Mesenchymal stem cell (in vitro differentiated cells and primary cell): ENCODE results near the gene FXYD2.

Experiments used
- DNase-seq: peaks from one replicate; pipeline ENCODE4 v3.0.0-alpha.2; 2013
- H2AFZ ChIP-seq: one replicate; pipeline ENCODE4 v1.6.1; 2013; ENCODE audit warnings: low read depth, mild to moderate bottlenecking, control low read depth, inconsistent platforms, low read length, moderate library complexity
- H2AK5ac ChIP-seq: 2 replicates; pipeline ENCODE4 v1.6.1; 2013; ENCODE audit warnings: low read length, moderate library complexity, mild to moderate bottlenecking, inconsistent platforms; ENCODE audit not compliant: severe bottlenecking
- H2BK120ac ChIP-seq: one replicate; pipeline ENCODE4 v1.6.1; 2013; ENCODE audit warnings: low read depth, mild to moderate bottlenecking, inconsistent platforms, low read length, moderate library complexity
- H2BK12ac ChIP-seq, 2 experiments: one replicate each; pipeline ENCODE4 v1.6.1; 2013; ENCODE audit warnings: inconsistent platforms in 2 of 2, low read length in 2 of 2, mild to moderate bottlenecking in 2 of 2, moderate library complexity in 2 of 2, control low read depth in 1 of 2
- H2BK15ac ChIP-seq: one replicate; pipeline ENCODE4 v1.6.1; 2013; ENCODE audit warnings: mild to moderate bottlenecking, low read depth, inconsistent platforms; ENCODE audit not compliant: poor library complexity, severe bottlenecking
- H2BK5ac ChIP-seq: 2 replicates; pipeline ENCODE4 v1.6.1; 2013; ENCODE audit warnings: low read depth, mild to moderate bottlenecking, low read length, control low read depth, inconsistent platforms; ENCODE audit not compliant: poor library complexity, severe bottlenecking
- H3K14ac ChIP-seq, 2 experiments: one replicate each; pipeline ENCODE4 v1.6.1; 2013; ENCODE audit warnings: inconsistent platforms in 2 of 2, low read length in 2 of 2, control low read depth in 1 of 2, mild to moderate bottlenecking in 1 of 2, moderate library complexity in 1 of 2
- H3K18ac ChIP-seq, 2 experiments: one replicate each; pipeline ENCODE4 v1.6.1; 2013; ENCODE audit warnings: inconsistent platforms in 2 of 2, low read length in 2 of 2, control low read depth in 1 of 2, low read depth in 1 of 2, mild to moderate bottlenecking in 1 of 2
- H3K23ac ChIP-seq, 2 experiments: one replicate each; pipeline ENCODE4 v1.6.1; 2013; ENCODE audit warnings: inconsistent platforms in 2 of 2, low read length in 2 of 2, mild to moderate bottlenecking in 2 of 2, moderate library complexity in 2 of 2, control low read depth in 1 of 2
- H3K27ac ChIP-seq: 2 replicates; pipeline ENCODE4 v1.5.1; 2013; ENCODE audit warnings: mild to moderate bottlenecking, moderate library complexity, low read length, control low read depth, inconsistent platforms; ENCODE audit not compliant: poor library complexity, severe bottlenecking
- H3K27me3 ChIP-seq, 2 experiments: 2 replicates each; pipeline versions ENCODE4 v1.6.1 to v1.7.0; 2013; ENCODE audit warnings: low read length in 2 of 2, mild to moderate bottlenecking in 2 of 2, moderate library complexity in 2 of 2, control low read depth in 1 of 2, inconsistent platforms in 1 of 2; ENCODE audit not compliant: control insufficient read depth in 1 of 2, insufficient read depth in 1 of 2
- H3K36me3 ChIP-seq, 2 experiments: 2 replicates each; pipeline versions ENCODE4 v1.6.1 to v1.7.0; 2013; ENCODE audit warnings: low read length in 2 of 2, control low read depth in 1 of 2, inconsistent platforms in 1 of 2, low read depth in 1 of 2, mild to moderate bottlenecking in 1 of 2; ENCODE audit not compliant: insufficient read depth in 2 of 2, control insufficient read depth in 1 of 2
- H3K4ac ChIP-seq, 2 experiments: one replicate each; pipeline ENCODE4 v1.6.1; 2013; ENCODE audit warnings: inconsistent platforms in 2 of 2, low read length in 2 of 2, mild to moderate bottlenecking in 2 of 2, moderate library complexity in 2 of 2, control low read depth in 1 of 2, low read depth in 1 of 2
- H3K4me1 ChIP-seq: 2 replicates; pipeline ENCODE4 v1.6.1; 2013; ENCODE audit warnings: low read depth, low read length, control low read depth; ENCODE audit not compliant: control insufficient read depth, insufficient read depth
- H3K4me2 ChIP-seq: 2 replicates; pipeline ENCODE4 v1.6.1; 2013; ENCODE audit warnings: low read length, mild to moderate bottlenecking, inconsistent platforms; ENCODE audit not compliant: poor library complexity, severe bottlenecking
- H3K4me3 ChIP-seq, 2 experiments: 2 replicates each; pipeline versions ENCODE4 v1.5.1 to v1.7.0; 2013; ENCODE audit warnings: low read length in 2 of 2, mild to moderate bottlenecking in 2 of 2, control low read depth in 1 of 2, low read depth in 1 of 2; ENCODE audit not compliant: insufficient read depth in 1 of 2
- H3K79me1 ChIP-seq: replicated peaks from 2 replicates; pipeline ENCODE4 v1.6.1; 2013; ENCODE audit warnings: mild to moderate bottlenecking, control low read depth, low read length, inconsistent platforms; ENCODE audit not compliant: poor library complexity, severe bottlenecking
- H3K9ac ChIP-seq: 2 replicates; pipeline ENCODE4 v1.7.0; 2013; ENCODE audit warnings: mild to moderate bottlenecking, low read length, moderate library complexity
- H3K9me3 ChIP-seq: 2 replicates; pipeline ENCODE4 v1.7.0; 2013; ENCODE audit warnings: mild to moderate bottlenecking, low read length; ENCODE audit not compliant: control insufficient read depth
- H4K8ac ChIP-seq: one replicate; pipeline ENCODE4 v1.6.1; 2013; ENCODE audit warnings: inconsistent platforms, mild to moderate bottlenecking, low read length, moderate library complexity
- H4K91ac ChIP-seq: one replicate; pipeline ENCODE4 v1.6.1; 2013; ENCODE audit warnings: mild to moderate bottlenecking, low read length, inconsistent platforms
- WGBS: methylation state at CpG from one replicate; pipeline ENCODE4 v1.1.7; 2013; ENCODE audit warnings: mixed read lengths; 5-methylcytosine and 5-hydroxymethylcytosine counted together

Gene FXYD2

DNA sequence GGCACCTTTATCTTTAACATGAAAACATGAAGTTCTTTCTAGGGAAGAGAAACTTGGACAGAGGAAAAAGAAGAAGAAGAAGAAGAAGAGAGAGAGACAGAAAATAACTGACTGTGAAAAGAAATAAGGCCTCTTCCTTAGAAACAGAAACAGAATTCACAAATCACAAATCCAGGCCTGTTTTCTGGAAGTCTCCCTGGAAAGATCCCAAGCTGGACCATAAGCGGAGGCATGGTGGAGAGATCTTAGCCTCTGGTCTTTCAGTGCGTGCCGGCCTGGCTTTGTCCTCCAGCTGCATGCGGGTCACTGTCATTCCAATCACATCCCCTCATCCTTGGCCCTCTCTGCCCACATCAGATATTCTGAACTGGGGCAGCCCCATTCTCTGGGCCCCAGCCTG lies 45.1 kb upstream of the FXYD2 start:
- peaks cover 0 to 49% of the 10 kb centered on the region in 2 experiments for H3K27me3 ChIP-seq
- H3K9ac ChIP-seq: no peak overlapping the region
- no peak overlapping the region for H2AK5ac ChIP-seq
- no peak overlapping the region for H3K4me3 ChIP-seq
- no peak overlapping the region for H3K23ac ChIP-seq
- no peak overlapping the region for H2BK5ac ChIP-seq
- H3K4ac ChIP-seq: no peak overlapping the region
- no peak overlapping the region for H3K4me2 ChIP-seq
- WGBS: 65% methylated on average over 4 of the region's 4 CpGs
- peaks cover 0 to 15% of the 10 kb centered on the region in 2 experiments for H3K36me3 ChIP-seq
- H3K4me1 ChIP-seq: peaks cover 22% of the 10 kb centered on the region
- no peak overlapping the region for H2BK120ac ChIP-seq
- DNase-seq: no peak
- H2BK15ac ChIP-seq: no peak overlapping the region
- peaks cover 25% of the 10 kb centered on the region for H3K79me1 ChIP-seq
- H3K27ac ChIP-seq: no peak overlapping the region
- H3K14ac ChIP-seq: no peak overlapping the region
- no peak overlapping the region for H4K8ac ChIP-seq
- no peaks in the 10 kb centered on the region for H3K9me3 ChIP-seq
- H2AFZ ChIP-seq: no peak overlapping the region
- no peak overlapping the region for H2BK12ac ChIP-seq
- no peak overlapping the region for H3K18ac ChIP-seq
- H4K91ac ChIP-seq: no peak overlapping the region

DNA sequence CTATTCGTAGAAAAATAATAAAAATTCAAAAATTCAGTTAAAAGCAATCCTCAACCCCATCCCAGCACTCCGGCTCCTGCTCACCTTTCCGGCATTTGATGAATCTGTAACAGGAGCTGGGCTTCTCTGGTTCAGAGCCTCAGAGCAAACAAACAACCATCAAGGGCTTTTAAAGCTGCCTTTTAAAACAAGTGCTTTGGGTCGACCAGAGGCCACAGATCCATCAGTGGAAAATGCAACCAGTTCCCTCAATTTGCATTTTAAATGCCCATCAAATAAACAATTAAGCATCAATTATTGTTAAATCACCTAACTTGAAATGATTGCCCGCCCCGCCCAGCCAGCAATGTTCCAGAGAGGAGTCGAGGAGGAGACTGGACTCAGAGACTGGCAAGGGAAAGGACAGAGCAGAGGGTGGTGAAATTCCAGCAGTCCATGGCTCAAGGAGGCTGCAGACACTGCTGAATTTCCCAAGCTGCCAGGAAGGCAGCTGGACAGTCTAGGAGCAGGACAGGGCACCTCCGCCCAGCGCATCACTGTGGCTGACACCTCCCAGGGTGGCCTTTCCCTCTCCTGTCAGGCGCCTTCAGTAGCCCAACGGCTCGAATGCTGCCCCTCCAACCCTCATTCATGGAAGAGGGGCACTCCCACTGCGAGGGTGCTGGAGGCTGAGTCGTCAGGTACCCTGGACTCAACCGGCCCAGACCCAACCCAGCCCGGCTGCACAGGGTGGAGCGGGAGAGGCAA lies 44.4 kb upstream of the FXYD2 start:
- Histone ChIP-seq H3K18ac (no peak overlapping the region), H3K4ac (no peak overlapping the region), H3K4me2 (no peak overlapping the region), H4K91ac (no peak overlapping the region), H3K14ac (no peak overlapping the region), H4K8ac (no peak overlapping the region), H3K36me3 (peaks cover 0 to 15% of the 10 kb centered on the region in 2 experiments), H2AFZ (no peak overlapping the region), H3K23ac (no peak overlapping the region), H2BK15ac (no peak overlapping the region), H3K79me1 (peaks cover 25% of the 10 kb centered on the region), H2AK5ac (no peak overlapping the region), H3K4me3 (no peak overlapping the region), H3K9me3 (no peaks in the 10 kb centered on the region), H3K9ac (no peak overlapping the region), H3K27me3 (peaks cover 0 to 43% of the 10 kb centered on the region in 2 experiments), H2BK120ac (no peak overlapping the region), H2BK5ac (no peak overlapping the region), H3K27ac (no peak overlapping the region), H3K4me1 (peaks cover 18% of the 10 kb centered on the region), H2BK12ac (no peak overlapping the region)
- WGBS: 88% methylated on average over 16 of the region's 17 CpGs
- DNase-seq: no peak

DNA sequence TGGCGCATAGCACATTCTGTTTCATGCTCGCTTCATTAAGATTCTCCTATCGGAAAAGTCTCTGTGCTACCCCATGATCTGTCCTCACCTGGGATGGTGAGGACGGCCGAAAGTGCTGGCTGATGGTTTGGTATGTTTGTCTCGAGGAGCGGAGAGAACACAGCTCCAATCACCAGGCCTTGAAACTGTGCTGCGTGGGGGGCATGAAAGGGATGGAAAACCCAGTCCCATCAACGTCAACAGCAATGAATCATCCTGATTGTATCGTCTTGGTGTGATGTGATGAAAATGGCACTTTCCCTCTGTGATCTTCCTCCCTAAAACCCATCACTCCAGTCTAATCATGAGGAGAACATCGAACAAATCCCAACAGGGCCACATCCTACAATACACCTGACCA lies 43.5 kb upstream of the FXYD2 start:
- H3K27me3 ChIP-seq: peaks cover 0 to 34% of the 10 kb centered on the region in 2 experiments
- H2BK15ac ChIP-seq: no peak overlapping the region
- H3K79me1 ChIP-seq: peaks cover 21% of the 10 kb centered on the region
- no peak for DNase-seq
- 89% methylated on average over 10 of the region's 11 CpGs for whole genome bisulfite sequencing
- H3K36me3 ChIP-seq: peaks cover 0 to 15% of the 10 kb centered on the region in 2 experiments
- H2AK5ac ChIP-seq: no peak overlapping the region
- no peak overlapping the region for H3K14ac ChIP-seq
- H2BK120ac ChIP-seq: no peak overlapping the region
- H3K4me3 ChIP-seq: no peak overlapping the region
- no peak overlapping the region for H2AFZ ChIP-seq
- no peak overlapping the region for H3K4me2 ChIP-seq
- no peak overlapping the region for H4K91ac ChIP-seq
- H3K18ac ChIP-seq: no peak overlapping the region
- peaks cover 18% of the 10 kb centered on the region for H3K4me1 ChIP-seq
- H3K9ac ChIP-seq: no peak overlapping the region
- no peak overlapping the region for H3K4ac ChIP-seq
- H3K23ac ChIP-seq: no peak overlapping the region
- no peak overlapping the region for H2BK5ac ChIP-seq
- no peak overlapping the region for H2BK12ac ChIP-seq
- H3K9me3 ChIP-seq: no peaks in the 10 kb centered on the region
- no peak overlapping the region for H3K27ac ChIP-seq
- no peak overlapping the region for H4K8ac ChIP-seq

DNA sequence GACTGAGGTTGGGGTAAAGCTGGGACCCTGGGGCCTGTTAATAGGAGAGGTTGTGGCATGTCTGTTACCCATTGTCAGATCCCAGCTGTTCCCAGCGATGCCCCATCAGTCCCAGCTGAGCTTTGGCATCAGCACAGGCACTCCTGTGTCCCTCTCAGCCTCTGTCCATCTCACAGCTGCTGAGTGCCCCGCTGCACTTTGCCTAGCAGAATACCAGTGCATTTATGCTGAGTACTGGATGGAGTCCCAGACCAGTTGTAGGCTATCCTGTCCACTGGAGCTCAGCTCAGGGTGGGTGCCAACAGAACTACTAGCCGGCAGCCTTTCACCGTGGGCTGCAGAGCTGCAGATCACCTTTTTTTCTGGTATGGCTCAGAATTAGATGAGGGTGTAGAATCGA lies 42.0 kb upstream of the FXYD2 start:
- no peak overlapping the region for H3K9ac ChIP-seq
- peaks cover 0 to 22% of the 10 kb centered on the region in 2 experiments for H3K27me3 ChIP-seq
- no peak overlapping the region for H2BK12ac ChIP-seq
- no peak overlapping the region for H2BK5ac ChIP-seq
- H3K79me1 ChIP-seq: peaks cover 23% of the 10 kb centered on the region
- no peak overlapping the region for H3K4ac ChIP-seq
- H4K91ac ChIP-seq: no peak overlapping the region
- H4K8ac ChIP-seq: no peak overlapping the region
- no peak overlapping the region for H3K23ac ChIP-seq
- no peak overlapping the region for H2AK5ac ChIP-seq
- H3K36me3 ChIP-seq: peaks cover 0 to 10% of the 10 kb centered on the region in 2 experiments
- H3K14ac ChIP-seq: no peak overlapping the region
- no peak overlapping the region for H3K27ac ChIP-seq
- H3K4me1 ChIP-seq: peaks cover 26% of the 10 kb centered on the region
- H3K18ac ChIP-seq: no peak overlapping the region
- no peak overlapping the region for H3K4me2 ChIP-seq
- no peak overlapping the region for H3K4me3 ChIP-seq
- H3K9me3 ChIP-seq: no peaks in the 10 kb centered on the region
- no peak for DNase-seq
- no peak overlapping the region for H2AFZ ChIP-seq
- H2BK120ac ChIP-seq: no peak overlapping the region
- WGBS: 92% methylated on average over 5 of the region's 5 CpGs
- no peak overlapping the region for H2BK15ac ChIP-seq
